ENCODE results near the gene FBXW4.
A peak's percentile ranks its signal among the peaks of the same experiment; 100 is the strongest.
"Not testable (repeated sequence)": the region's sequence is repeated elsewhere in the genome, so short reads cannot be mapped to it uniquely, and the experiment has no call there.

FBXW4 gene

DNA sequence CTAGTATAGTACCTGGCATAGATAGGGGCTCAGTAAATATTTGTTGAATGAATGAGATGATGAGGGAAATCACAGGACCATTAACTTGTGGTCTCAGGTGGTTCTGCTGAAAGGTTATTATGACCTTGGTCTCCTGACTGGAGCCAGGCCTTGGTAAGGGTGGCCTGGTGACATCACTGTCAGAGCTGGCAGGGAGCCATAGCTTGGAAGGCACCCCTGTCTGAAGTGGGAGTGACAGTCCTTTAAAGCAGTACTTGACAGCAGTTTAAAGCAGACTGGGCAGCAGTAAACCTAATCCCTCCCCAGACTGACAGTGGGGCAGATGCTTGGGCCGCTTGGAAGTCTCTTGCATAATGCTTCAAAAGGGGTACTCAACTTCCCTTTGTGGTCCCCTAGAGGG lies 93.4 kb downstream of the FBXW4 start:
- no peak overlapping the region for H3K27ac ChIP-seq

DNA sequence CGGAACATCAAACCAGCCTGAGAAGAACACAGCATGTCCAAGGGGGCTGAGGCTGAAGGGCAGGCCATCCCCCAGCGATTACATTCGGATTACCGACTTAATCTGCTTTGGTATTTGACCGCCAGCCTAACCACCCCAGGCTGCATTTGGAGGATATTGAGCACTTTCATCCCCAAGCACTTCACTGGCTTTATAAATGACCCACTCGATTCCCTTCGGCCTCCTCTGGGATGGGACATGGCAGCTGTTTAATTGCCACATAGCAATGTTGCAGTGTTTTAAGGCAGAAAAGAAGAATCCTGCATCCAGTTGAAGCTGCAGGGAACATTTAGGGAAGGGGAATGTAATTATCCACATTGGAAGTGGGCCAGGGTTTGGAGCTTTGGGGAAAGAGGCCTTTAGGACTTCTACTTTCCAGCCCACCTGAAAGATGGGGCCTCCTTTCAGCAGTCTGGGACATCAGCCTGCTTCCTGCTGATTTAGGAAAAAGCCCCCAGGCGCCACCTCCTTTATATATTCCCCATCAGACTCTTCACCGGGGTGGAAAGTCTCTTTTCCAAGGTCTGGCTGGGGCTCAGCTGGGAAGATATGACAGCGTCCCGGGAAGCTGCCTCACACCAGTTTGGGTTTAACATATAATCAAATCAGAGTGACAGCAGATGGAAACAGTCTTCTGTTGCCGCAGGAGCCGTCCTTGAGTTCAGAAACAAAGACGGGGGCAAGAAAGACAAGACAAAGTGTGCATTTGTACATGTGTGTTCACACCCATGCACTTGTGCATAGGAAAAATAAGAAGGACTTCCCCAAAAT lies 97.7 kb downstream of the FBXW4 start:
- no peak for TF ChIP-seq CTCF (IDR thresholded peaks at IDR 0.05)
- no peak overlapping the region for H3K27ac ChIP-seq

More for the DNA sequence above, 93.4 kb downstream of the FBXW4 start:
- TF ChIP-seq CTCF (IDR thresholded peaks at IDR 0.05) (no peak), ZFX (IDR thresholded peaks at IDR 0.05; ENCODE audit: borderline replicate concordance) (no peak)

- TF ChIP-seq ZFX (IDR thresholded peaks at IDR 0.05; ENCODE audit: borderline replicate concordance) (no peak), CTCF (IDR thresholded peaks at IDR 0.05) (no peak)
- H3K27ac ChIP-seq = no peak overlapping the region
These were observed 99.2 kb downstream of the FBXW4 start for GRCh38 chr10:101595591-101596433.

DNA sequence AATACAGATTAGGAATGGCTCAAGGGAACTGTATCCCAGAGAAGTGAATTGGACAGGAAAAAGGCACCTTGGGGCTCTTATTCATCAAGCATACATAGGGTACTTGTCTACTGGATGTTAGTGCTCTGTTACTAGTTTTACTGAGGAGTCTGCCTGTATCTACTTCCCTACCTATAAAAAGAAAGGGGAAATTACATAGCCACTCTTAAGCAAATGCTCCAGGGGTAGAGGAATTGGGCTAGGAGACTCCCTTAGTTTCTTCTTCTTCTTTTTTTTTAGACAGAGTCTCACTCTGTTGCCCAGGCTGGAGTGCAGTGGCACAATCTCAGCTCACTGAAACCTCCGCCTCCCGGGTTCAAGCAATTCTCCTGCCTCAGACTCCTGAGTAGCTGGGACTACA lies 101.6 kb downstream of the FBXW4 start:
- H3K27ac ChIP-seq = not testable (repeated sequence)

- TF ChIP-seq CTCF (IDR thresholded peaks at IDR 0.05) = no peak
- no peak for TF ChIP-seq ZFX (IDR thresholded peaks at IDR 0.05; ENCODE audit: borderline replicate concordance)
- peak overlapping the region; percentile 53 for H3K27ac ChIP-seq
These were observed 106.1 kb downstream of the FBXW4 start for GRCh38 chr10:101588879-101589278.

DNA sequence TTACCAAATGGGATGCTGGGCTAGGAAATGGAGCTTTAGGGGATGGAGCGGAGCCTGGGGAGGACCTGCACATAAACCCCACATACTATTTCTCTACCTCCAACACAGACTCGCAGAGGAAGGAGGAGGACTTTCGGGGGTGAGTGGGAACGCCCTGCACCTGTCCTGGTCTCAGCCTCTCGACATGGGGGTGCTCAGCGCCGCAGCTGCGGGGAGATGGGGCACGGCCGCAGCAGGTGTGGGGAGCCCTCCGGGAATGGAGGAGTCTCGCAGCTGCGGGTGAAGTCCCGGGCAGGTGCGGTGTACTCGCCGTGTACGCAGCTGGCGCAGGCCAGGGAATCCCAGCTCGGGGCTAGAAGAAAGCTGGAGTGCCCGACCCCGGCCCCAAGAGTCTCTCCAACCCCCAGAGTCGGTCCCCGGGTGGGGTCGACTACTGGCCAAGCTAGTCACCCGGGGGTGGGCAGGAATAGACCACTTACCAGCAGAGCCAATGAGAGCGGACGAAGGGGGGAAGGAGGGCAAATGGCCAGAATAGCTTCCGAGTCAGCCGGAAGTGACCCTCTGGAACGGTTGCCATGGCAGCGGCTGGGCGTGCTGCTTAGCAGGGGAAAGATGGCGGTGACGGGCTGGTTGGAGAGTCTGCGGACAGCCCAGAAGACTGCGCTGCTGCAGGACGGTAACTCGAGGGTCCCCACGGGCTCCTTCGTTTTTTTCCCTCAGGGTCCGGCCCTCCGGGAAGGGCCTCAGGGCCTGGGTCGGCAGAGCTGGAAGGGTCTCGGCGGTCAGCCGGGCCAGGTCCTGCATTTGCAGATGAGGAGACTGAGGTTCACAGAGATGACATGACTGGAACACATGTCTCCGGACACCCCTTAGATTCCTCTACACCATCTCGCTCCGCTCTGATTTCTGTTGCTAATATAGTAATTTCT lies 107.0 kb downstream of the FBXW4 start, which contains the start of the genes DPCD and POLL:
Gene DPCD (plus strand): TSS at position 597 of the 929 bp plus-strand sequence. CDS start 16 bp downstream, at position 613.
Gene POLL (minus strand): TSS at position 533 of the 929 bp plus-strand sequence. CDS start 897 bp downstream, outside the sequence.
- TF ChIP-seq ZFX (IDR thresholded peaks at IDR 0.05; ENCODE audit: borderline replicate concordance) (no peak), CTCF (IDR thresholded peaks at IDR 0.05) (no peak)
- H3K27ac ChIP-seq = peak within 1 kb of the TSS; percentile 53

DNA sequence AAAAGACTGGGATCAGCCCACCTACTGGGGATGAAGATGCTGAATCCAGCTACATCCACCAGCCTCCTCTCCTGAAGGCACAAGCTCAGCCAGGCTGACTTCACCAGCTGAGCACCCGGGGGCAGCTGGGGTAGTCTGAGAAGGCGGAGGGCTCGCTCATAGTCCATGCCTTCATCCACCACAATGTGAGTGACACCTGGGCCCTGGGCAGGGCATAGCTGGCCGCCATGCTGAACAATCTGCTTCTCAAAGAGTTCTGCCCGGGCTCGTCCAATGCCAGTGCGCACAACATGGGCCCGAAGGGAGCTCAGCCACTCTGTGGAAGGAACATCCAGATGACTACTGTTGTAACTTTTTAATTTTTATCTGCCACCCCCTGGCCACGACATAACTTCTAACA lies 109.1 kb downstream of the FBXW4 start:
- TF ChIP-seq CTCF (IDR thresholded peaks at IDR 0.05) (no peak), ZFX (IDR thresholded peaks at IDR 0.05; ENCODE audit: borderline replicate concordance) (no peak)
- H3K27ac ChIP-seq = no peak overlapping the region

Measured in 22Rv1 (cell line).